GM23248 (cell line): Measurements from ENCODE around the gene ZPLD1. TPM values are rescaled to one million over a fixed set of nuclear protein-coding genes. Genes with fewer than 3 reads are reported as not detected.

Experiments
- DNase-seq: peaks from one replicate; pipeline ENCODE4 v3.0.0-alpha.2; 2015
- H2AFZ ChIP-seq: fragments of 200-600 bp; sonication (generic); 2 replicates; pipeline ENCODE4 v1.6.1; 2016; ENCODE audit warnings: antibody characterized with exemption
- H3F3A ChIP-seq: fragments of 200-600 bp; sonication (generic); 2 replicates; pipeline ENCODE4 v1.6.1; 2016; ENCODE audit warnings: mild to moderate bottlenecking, antibody characterized with exemption, mixed run types; ENCODE audit not compliant: insufficient read depth
- H3K27ac ChIP-seq: fragments of 200-600 bp; sonication (generic); 2 replicates; pipeline ENCODE4 v1.5.1; 2016; ENCODE audit warnings: mild to moderate bottlenecking
- H3K27me3 ChIP-seq: fragments of 200-600 bp; sonication (generic); replicated peaks from 2 replicates; pipeline ENCODE4 v1.6.1; 2016; ENCODE audit warnings: mild to moderate bottlenecking; ENCODE audit not compliant: insufficient read depth
- H3K36me3 ChIP-seq: fragments of 200-600 bp; sonication (generic); 2 replicates; pipeline ENCODE4 v1.6.1; 2016; ENCODE audit warnings: low read depth, mild to moderate bottlenecking
- H3K4me1 ChIP-seq: fragments of 200-600 bp; sonication (generic); 2 replicates; pipeline ENCODE4 v1.6.1; 2016; ENCODE audit warnings: mild to moderate bottlenecking; ENCODE audit not compliant: insufficient read depth
- H3K4me2 ChIP-seq: fragments of 200-600 bp; sonication (generic); one replicate; pipeline ENCODE4 v1.6.1; 2016; ENCODE audit warnings: mild to moderate bottlenecking; ENCODE audit not compliant: unreplicated experiment
- H3K4me3 ChIP-seq: fragments of 200-600 bp; sonication (generic); 2 replicates; pipeline ENCODE4 v1.5.1; 2016; ENCODE audit warnings: mild to moderate bottlenecking
- H3K79me2 ChIP-seq: fragments of 200-600 bp; sonication (generic); 2 replicates; pipeline ENCODE4 v1.6.1; 2016; ENCODE audit warnings: mild to moderate bottlenecking; ENCODE audit not compliant: insufficient read depth
- H3K9ac ChIP-seq: fragments of 200-600 bp; sonication (generic); 2 replicates; pipeline ENCODE4 v1.6.1; 2016; ENCODE audit warnings: mild to moderate bottlenecking
- H3K9me2 ChIP-seq: fragments of 200-600 bp; sonication (generic); 2 replicates; pipeline ENCODE4 v1.6.1; 2016; ENCODE audit warnings: mixed run types, mild to moderate bottlenecking, moderate library complexity; ENCODE audit not compliant: insufficient read depth
- H3K9me3 ChIP-seq: fragments of 200-600 bp; sonication (generic); one replicate; pipeline ENCODE4 v1.6.1; 2017; ENCODE audit warnings: low read depth
- H4K20me1 ChIP-seq: fragments of 200-600 bp; sonication (generic); 2 replicates; pipeline ENCODE4 v1.6.0; 2016; ENCODE audit not compliant: insufficient read depth
- EZH2 ChIP-seq: fragments of 200-600 bp; sonication (generic); IDR thresholded peaks from 2 replicates; pipeline ENCODE4 v1.6.1; 2018; ENCODE audit warnings: antibody characterized with exemption, mild to moderate bottlenecking; ENCODE audit not compliant: insufficient read depth, poor library complexity, severe bottlenecking
- EZH2phosphoT487 ChIP-seq: fragments of 200-600 bp; sonication (generic); IDR thresholded peaks from 2 replicates; pipeline ENCODE4 v1.6.1; 2018; ENCODE audit warnings: antibody characterized with exemption, moderate library complexity, mild to moderate bottlenecking, low read depth; ENCODE audit not compliant: insufficient read depth
- WGBS, 2 experiments: methylation state at CpG; one replicate each; pipeline ENCODE4 v1.1.6; 2015 to 2017; ENCODE audit warnings: low lambda C conversion rate in 2 of 2, low coverage in 1 of 2; ENCODE audit errors: missing lambda C conversion rate in 2 of 2; 5-methylcytosine and 5-hydroxymethylcytosine counted together
- in situ Hi-C: fragments of 300-500 bp; cut with MboI; formaldehyde crosslinking; loops from 2 replicates; pipeline ENCODE4 v1.15.0; 2020
- polyA plus RNA-seq: library from polyadenylated mRNA; unstranded; fragments of >200 nt; fragmentation: Nextera tagmentation; extraction: Ambion mirVana; gene quantifications from 2 replicates; pipeline ENCODE4 v1.2.1, GENCODE V29; 2016
- total RNA-seq: library from RNA; depleted of rRNA; stranded (reverse); fragments of >200 nt; shearing (Covaris generic); gene quantifications from 2 replicates; pipeline ENCODE4 v1.2.3, GENCODE V29; 2014

Gene ZPLD1
- total and polyA plus RNA-seq, 2 experiments from 2014 or later: 0.22 TPM; not detected in 1

DNA sequence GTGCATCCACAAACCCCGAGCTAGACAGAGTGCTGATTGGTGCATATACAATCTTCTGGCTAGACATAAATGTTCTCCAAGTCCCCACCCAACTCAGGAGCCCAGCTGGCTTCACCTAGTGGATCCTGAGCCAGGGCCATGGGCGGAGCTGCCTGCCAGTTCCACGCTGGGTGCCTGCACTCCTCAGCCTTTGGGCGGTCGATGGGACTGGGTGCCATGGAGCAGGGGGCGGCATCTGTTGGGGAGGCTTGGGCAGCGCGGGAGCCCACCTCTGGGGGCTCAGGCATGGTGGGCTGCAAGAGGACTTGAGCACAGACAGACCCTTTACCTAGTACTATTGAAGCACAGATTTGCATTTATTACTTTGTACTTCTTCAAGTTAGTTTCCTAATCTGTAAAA, 57.5 kb downstream of the ZPLD1 start:
- Histone ChIP-seq H3K4me3 (no peak overlapping the region), H3K9me3 (no peaks in the 10 kb centered on the region), H3K9me2 (no peaks in the 10 kb centered on the region), H3K36me3 (no peaks in the 10 kb centered on the region), H3K27me3 (no peaks in the 10 kb centered on the region), H3K27ac (no peak overlapping the region), H3K4me2 (no peak overlapping the region), H3K79me2 (no peaks in the 10 kb centered on the region), H2AFZ (no peak overlapping the region), H3F3A (no peaks in the 10 kb centered on the region), H4K20me1 (no peaks in the 10 kb centered on the region), H3K9ac (no peak overlapping the region), H3K4me1 (no peaks in the 10 kb centered on the region)
- TF ChIP-seq EZH2 (no peak), EZH2phosphoT487 (no peak)
- WGBS, 2 experiments: 58 to 64% methylated on average over 8 of the region's 8 CpGs
- in situ Hi-C loops: no loop called here
- DNase-seq: no peak

GRCh38 chr3:102497571-102497970, 62.8 kb downstream of the ZPLD1 start:
- Histone ChIP-seq H3K4me2 (no peak overlapping the region), H3K27ac (no peak overlapping the region), H3K4me3 (no peak overlapping the region), H4K20me1 (no peaks in the 10 kb centered on the region), H2AFZ (no peak overlapping the region), H3K79me2 (no peaks in the 10 kb centered on the region), H3K27me3 (no peaks in the 10 kb centered on the region), H3K9ac (no peak overlapping the region), H3K9me3 (no peaks in the 10 kb centered on the region), H3K4me1 (no peaks in the 10 kb centered on the region), H3K9me2 (no peaks in the 10 kb centered on the region), H3K36me3 (no peaks in the 10 kb centered on the region), H3F3A (no peaks in the 10 kb centered on the region)
- no peak for TF ChIP-seq EZH2phosphoT487
- no peak for TF ChIP-seq EZH2
- WGBS, 2 experiments: 19 to 22% methylated on average over 3 of the region's 3 CpGs
- in situ Hi-C loops: no loop called here
- DNase-seq: no peak

DNA sequence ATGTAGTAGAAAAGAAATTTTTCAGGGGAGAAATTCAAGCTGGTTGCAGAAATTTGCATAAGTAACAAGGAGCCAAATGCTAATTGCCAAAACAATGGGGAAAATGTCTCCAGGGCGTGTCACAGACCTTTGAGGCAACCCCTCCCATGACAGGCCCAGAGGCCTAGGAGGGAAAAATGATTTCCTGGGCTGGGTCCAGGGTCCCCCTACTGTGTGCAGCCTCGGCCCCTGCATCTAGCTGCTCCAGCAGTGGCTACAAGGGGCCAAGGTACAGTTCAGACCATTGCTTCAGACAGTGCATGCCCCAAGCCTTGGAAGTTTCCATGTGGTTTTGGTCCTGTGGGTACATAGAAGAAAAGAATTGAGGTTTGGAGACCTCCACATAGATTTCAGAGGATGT, 70.7 kb downstream of the ZPLD1 start:
- Histone ChIP-seq H3K4me1 (no peaks in the 10 kb centered on the region), H3F3A (no peaks in the 10 kb centered on the region), H3K79me2 (no peaks in the 10 kb centered on the region), H3K9me2 (no peaks in the 10 kb centered on the region), H3K27me3 (no peaks in the 10 kb centered on the region), H4K20me1 (no peaks in the 10 kb centered on the region), H3K27ac (no peak overlapping the region), H3K4me3 (no peak overlapping the region), H3K4me2 (no peak overlapping the region), H3K36me3 (no peaks in the 10 kb centered on the region), H2AFZ (no peak overlapping the region), H3K9ac (no peak overlapping the region), H3K9me3 (no peaks in the 10 kb centered on the region)
- DNase-seq: no peak
- WGBS, 2 experiments: 7 to 9% methylated on average over 2 of the region's 2 CpGs
- no peak for TF ChIP-seq EZH2
- TF ChIP-seq EZH2phosphoT487: no peak
- in situ Hi-C loops: no loop called here

- H4K20me1 ChIP-seq: no peaks in the 10 kb centered on the region
- no peak overlapping the region for H2AFZ ChIP-seq
- H3K36me3 ChIP-seq: no peaks in the 10 kb centered on the region
- H3K4me2 ChIP-seq: no peak overlapping the region
- no peak overlapping the region for H3K9ac ChIP-seq
- H3K9me3 ChIP-seq: no peaks in the 10 kb centered on the region
- no peak overlapping the region for H3K4me3 ChIP-seq
- H3K79me2 ChIP-seq: no peaks in the 10 kb centered on the region
- H3K9me2 ChIP-seq: no peaks in the 10 kb centered on the region
- H3F3A ChIP-seq: no peaks in the 10 kb centered on the region
- 52 to 57% methylated on average over 3 of the region's 3 CpGs for WGBS, 2 experiments
- H3K4me1 ChIP-seq: no peaks in the 10 kb centered on the region
- no peak for DNase-seq
- no peaks in the 10 kb centered on the region for H3K27me3 ChIP-seq
- no peak overlapping the region for H3K27ac ChIP-seq
- no peak for TF ChIP-seq EZH2phosphoT487
- TF ChIP-seq EZH2: no peak
- in situ Hi-C loops: no loop called here
Measured at GRCh38 chr3:102510663-102511062, 75.8 kb downstream of the ZPLD1 start.

GRCh38 chr3:102511168-102511567, 76.4 kb downstream of the ZPLD1 start:
- H3K27ac ChIP-seq: no peak overlapping the region
- WGBS, 2 experiments: 32 to 40% methylated on average over 1 of the region's 1 CpG
- no peaks in the 10 kb centered on the region for H3K79me2 ChIP-seq
- no peaks in the 10 kb centered on the region for H3K4me1 ChIP-seq
- H3F3A ChIP-seq: no peaks in the 10 kb centered on the region
- no peak overlapping the region for H3K4me2 ChIP-seq
- H3K9me2 ChIP-seq: no peaks in the 10 kb centered on the region
- H3K36me3 ChIP-seq: no peaks in the 10 kb centered on the region
- no peak for DNase-seq
- no peaks in the 10 kb centered on the region for H3K27me3 ChIP-seq
- H3K4me3 ChIP-seq: no peak overlapping the region
- no peak overlapping the region for H2AFZ ChIP-seq
- H3K9ac ChIP-seq: no peak overlapping the region
- TF ChIP-seq EZH2 (no peak), EZH2phosphoT487 (no peak)
- H3K9me3 ChIP-seq: no peaks in the 10 kb centered on the region
- in situ Hi-C loops: no loop called here
- no peaks in the 10 kb centered on the region for H4K20me1 ChIP-seq
